GM18508 (cell line): ENCODE data around the gene HDAC2.
A peak's percentile ranks its signal among the peaks of the same experiment; 100 is the strongest.
"Not testable (repeated sequence)": the region's sequence is repeated elsewhere in the genome, so short reads cannot be mapped to it uniquely, and the experiment has no call there.

Experiments
- ATAC-seq: cut with Tn5 transposase; IDR thresholded peaks from one replicate; pipeline ENCODE4 v1.9.1; 2021; ENCODE audit warnings: moderate number of reproducible peaks; ENCODE audit not compliant: insufficient read depth, unreplicated experiment

Gene HDAC2

DNA sequence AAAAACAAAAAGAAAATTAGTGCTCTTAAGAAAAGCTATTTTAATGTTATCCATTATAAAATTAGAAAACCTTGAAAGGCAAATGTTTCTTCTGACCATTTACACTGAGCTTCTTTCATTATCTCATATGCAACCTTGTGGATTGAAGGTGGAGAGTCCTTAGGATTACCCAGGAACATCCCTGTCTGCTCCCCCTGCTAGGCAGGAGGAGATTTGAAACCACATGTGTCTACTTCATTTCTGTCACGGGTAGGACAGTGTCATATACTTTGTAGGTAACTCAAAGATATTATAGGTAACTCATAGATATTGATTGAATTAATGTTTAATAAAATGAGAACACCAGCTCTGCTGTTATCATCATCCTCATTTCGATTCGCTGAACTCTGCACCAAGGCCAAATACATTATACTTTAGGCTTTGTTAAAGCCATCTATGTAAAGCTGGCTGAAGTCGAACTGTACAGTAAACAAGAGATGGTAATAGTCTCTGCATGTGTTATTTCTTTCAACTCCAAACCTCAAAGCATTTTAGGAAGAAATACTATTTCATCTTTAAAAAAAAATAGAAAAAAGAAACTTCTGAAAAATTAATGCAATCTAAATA, 49.5 kb downstream of the HDAC2 start:
- no peak for ATAC-seq

DNA sequence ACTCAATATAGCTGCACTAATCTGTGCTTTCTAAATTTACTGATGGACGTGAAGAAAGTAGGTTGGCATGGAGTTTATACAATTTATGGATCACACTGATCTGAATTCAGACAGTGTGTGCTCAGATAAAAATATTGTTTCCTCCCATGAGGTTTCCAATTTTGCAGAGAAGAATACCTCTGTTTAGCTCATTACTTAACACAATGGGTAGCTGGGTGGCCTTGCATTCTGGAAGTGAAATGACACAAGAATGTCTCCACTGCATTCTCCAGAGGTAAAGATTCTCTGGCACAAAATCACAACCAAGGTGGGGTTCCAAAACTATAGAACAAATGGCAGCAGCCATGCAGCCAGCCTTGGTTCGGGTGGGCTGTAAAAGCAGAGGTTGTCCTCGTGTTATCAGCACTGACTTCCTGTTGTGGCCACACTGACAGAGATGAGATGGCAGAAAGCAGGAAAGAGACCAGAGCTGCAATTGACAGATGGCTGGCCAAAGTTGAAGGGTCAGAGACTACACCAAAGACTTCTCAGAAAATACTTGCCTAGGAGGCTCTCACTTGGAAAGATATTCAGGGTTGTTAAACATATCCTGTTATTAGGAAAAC, 50.2 kb downstream of the HDAC2 start:
- peak; percentile 73 for ATAC-seq

DNA sequence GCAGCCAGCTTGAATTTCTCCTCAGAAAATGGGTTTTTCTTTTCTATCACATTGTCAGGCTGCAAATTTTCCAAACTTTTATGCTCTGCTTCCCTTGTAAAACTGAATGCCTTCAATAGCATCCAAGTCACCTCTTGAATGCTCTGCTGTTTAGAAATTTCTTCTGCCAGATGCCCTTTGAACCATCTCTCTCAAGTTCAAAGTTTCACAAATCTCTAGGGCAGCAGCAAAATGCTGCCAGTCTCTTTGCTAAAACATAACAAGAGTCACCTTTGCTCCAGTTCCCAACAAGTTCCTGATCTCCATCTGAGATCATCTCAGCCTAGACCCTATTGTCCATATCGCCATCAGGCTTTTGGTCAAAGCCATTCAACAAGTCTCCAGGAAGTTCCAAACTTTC, 60.7 kb downstream of the HDAC2 start:
- not testable (repeated sequence) for ATAC-seq

DNA sequence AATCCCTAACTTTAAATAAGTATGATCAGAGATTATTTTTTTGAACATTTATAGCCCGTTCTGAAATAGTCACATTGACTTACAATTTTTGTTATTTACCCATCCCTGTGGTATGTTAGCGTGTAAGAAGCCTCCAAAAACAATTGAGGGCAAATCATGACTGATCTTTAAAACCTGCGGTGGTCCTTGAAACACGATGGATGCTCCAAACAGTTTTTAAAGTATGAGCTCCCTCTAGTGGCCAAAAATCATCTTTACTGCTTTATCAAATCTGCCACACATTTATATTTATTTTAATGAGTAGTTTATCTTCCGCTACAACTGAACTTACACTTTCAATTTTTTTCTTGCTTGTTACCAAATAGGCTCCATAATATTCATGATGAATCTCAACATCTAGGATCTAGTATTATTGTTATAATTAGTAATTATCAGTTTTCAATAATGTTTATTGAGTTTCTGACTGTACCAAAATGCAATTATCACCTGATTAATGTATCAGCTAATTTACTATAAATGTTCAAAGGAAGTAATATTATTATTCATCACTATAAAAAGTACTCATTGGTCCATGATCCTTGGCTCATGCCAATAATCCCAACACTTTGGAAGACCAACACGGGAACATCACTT, 61.6 kb downstream of the HDAC2 start:
- ATAC-seq, result no peak

DNA sequence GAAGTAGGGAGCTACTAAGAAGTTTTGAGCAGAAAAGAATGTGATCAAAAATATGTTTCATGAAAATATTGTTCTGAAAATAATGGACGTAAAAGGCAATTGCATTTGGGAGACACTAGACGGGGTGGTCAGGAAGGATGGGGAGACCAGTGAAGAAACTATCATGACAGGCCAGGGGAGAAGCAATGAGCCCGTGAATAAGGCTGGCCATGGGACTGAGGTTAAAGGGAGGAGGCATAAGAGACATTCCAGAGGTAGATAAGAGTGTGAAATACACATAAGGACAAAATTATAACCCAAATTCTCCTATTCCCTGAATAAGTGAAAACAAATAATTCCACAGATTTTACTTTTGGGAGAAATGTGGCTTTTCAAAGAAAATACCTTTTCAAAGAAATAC, 62.1 kb downstream of the HDAC2 start:
- no peak for ATAC-seq

DNA sequence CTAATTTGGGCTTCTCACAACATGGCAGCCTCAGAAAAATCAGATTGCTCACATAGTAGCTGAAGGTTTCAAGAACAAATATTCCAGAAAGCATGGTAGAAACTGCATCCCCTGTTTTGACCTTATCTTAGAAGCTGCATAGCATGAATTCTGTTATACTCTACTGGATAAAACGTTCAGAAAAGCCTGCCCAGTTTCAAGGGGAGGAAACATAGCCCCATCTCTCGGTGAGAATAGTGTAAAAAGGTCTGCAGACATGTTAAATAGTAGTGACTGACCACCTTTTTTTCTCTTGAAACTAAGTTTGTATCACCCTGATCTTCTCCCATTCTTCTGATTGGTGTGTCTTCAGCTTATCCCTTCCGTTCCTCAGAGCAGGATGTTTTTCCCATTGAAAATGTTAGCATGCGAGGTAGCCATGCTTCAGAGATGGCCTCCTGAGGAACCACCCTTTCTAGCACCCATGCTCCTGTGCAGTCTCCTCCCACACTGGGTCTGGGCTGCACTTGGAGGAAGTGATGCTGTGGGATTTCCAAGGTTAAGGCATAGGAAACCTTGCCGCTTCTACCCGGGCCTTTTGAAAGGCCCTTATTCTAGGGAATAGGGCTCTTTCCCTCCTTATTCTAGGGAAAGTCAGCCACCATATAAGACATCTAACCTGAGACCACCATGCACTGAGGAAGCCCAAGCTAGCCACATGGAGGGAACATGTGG, 63.7 kb downstream of the HDAC2 start:
- ATAC-seq, result no peak

DNA sequence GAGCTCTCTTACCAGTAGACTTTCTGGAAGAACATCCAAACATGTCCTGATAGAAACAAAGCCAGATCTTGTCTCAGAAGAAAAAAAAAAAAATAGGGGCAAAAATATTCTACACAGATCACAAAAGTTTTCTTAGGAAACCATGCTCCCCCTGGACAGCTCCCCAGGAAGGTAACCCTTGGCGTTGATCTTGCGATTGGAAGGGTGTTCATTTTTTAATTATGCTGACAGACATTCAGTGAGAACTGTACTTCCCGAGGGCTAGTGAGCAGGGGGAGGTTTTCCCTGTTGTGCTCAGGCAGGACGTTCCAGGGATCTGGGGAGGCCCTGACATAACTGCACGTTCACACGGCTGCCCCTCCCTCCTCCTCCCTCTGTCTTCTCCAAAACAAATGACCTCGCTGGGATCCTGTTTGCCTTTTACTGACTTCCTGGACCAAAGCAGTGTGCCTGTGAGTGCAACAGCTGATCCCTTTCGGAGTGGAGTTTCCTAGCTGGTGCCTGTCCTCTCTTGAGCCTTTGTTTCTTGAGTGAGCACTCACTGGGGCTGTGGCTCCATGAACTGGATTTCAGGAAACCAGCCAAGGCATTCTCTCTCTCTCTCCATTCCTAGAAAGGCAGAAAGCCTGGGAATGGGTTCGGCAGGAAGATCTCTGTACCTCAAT, 67.2 kb downstream of the HDAC2 start:
- ATAC-seq, result no peak

DNA sequence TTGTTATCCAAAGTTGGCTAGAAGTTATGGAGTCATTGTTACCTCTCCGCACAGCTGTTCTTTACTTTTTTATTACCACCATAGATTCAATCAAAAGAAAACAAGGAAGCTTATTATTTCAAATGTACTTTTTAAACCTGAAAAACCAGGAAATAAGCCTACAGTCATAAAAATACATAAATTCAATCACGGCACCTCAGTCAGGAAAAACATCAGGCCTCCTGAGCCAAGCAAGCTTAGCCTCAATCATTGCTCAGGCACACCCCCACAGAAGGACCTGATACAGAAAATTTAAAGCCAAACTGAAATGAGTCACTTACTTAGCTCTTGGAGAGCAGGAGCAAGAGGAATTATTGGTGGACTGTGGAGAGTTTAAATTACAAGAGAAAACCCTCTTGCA, 69.5 kb downstream of the HDAC2 start:
- no peak for ATAC-seq

DNA sequence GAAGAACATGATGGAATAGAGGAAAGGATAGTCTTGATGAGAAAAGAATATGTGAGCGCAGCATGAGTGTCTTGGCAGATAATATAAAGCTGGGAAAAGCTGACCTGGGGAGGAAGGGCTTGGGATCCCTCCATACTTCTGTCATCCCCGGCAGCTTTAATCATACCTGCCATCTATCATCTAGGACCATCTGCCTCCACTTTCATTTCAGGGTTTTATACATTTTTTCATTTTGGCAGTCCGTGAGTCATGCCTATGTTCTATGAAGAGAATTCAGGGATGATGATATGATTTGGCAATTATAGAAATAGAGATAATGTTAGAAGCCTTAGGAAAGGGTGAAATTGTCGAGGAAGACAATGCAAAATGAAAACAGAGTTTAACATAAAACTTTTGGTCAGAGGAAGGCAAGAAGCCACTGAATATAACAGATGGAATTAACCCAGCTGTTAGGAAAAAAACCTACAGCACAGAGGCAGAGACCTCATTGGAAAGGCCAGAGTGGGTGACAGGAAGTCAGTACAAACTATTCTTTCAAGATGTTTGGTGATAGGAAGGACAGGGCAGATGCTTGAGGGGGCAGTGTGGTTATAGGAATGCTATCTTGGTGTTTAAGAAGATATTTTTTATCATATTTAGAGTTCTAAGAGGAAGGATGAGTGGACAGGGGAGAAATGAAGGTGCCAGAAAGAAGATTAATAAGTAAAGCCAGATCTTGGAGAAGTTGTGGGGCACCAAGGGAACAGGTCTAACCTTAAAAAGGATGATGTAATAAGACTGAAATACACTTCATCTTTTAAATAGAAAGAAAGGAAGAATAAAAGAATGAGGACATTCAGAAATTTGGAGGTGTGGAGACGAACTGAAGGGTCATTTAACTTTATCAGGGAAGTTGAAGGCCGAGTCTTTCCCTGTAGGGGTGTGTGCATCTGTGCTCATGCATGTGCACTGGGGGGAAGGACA, 76.0 kb downstream of the HDAC2 start:
- no peak for ATAC-seq

DNA sequence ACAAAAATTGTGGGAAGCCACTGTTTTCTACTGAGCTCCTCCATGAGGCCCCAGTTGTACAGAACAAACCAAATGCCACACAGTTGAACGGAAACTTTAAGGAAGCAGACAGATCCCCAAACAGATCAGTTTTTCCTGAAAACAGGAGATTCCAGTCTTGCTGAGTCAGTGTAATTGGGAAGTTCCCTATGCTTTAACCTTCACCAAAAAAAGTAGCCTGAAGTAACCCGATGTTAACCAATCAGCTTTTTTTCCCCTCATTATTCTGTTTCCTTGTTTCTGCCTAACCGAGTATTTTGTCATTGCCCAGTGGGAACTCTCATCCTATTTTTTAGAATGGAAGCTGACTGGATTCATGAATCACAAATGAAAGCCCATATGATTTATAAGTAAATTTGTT, 77.1 kb downstream of the HDAC2 start:
- no peak for ATAC-seq

DNA sequence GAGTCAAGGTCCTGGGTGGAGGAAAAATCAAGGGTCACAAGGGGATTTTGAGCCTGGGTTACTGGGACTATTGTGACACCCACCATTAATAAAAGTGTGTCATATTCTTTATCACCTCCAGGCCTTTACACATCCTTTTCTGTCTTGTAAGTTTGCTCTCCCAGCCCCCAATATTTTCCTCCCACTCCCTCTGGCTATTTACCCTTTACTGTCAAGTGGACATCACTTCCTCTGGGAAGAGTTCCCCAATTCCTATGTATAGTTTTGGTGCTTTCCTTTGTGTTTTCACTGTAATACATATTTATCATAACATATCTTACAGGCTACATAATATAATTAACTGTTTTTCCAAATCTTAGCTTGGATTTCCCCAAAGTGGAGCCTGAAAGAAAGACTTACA, 77.5 kb downstream of the HDAC2 start:
- ATAC-seq, result no peak

DNA sequence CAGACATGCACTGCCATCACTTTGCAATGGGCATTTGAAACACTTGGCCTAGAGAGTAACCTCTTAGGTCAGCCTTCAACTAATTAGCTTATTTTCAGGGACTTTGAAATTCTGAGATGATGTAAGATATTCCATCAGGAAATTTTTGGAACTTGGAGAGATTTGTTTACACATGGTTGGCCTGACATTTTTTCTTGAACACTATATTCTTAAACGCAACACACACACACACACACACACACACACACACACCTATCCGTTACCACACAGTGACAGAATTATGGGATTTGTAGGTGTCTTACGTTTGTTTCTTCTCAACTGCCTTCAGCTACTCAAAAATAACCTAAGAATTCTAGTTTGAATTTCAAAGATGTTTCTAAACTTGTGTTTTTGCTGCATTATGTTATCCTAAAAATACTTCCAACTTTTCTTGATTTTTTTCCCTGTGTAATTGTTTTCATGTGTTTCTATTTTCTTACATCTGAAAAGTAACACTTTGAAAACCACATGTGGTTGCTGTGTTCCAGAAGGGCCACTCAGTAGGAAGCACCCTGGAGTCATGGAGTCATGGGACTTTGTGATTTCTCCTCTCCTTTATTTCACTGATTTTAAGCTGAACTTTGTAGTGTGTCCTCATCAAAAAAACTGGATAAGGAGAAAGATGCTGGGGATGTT, 81.9 kb downstream of the HDAC2 start:
- ATAC-seq, result no peak

DNA sequence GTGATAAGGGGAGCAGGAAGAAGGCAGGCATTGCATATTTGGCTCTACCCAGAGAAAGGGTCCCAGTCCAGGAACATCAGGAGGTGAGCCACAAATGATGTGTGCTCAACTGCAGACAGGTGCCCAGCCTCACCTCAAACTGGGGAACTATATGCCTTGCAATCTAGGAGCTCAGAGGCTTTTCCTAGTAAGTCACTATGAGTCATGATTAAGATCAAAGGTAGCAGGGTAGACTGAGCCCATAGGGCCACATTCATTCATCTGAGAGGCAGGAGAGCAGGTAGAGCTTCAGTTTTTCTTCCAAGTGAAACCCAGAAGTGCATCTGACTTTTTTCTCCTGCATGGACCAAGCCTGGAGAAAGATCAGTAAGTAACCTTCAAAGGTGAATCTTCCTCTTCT, 82.5 kb downstream of the HDAC2 start:
- no peak for ATAC-seq

DNA sequence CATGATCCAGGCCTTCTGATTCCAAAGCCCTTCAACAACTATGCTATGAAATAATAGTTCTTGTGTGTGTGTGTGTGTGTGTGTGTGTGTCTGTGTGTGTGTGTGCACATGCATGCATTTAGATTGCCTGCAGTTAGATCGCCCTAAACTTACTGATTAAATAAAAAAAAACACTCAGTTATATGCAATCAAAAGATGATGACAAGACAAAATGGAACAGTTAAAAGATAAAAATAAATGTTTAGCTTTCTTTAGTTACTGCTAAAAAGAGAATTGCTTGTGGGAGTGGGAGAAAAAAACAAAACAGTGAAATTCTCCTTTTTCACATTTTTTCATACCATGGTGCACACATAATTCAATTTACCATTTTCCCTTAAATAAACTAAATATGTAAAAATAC, 84.4 kb downstream of the HDAC2 start:
- ATAC-seq, result no peak

DNA sequence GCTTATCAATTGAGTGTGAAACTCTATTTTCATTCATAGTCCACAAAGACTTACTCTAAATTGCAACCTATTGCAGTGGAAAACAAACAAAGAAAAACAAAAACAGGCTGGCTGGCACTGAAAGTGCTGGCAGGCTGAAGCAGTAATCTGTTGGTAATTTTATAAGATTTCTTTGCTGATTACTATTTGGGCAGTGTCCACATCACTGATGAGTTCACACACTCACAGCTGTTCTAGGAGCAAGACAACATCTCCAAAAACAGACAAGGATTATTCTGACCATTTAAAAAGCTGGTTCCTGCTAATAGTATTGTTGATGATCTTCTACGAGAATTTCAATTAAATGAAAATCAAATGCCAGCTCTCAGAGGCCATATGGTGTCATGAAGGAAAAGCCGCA, 86.9 kb downstream of the HDAC2 start:
- ATAC-seq, result no peak
